Motor neuron (in vitro differentiated cells): ENCODE data around the gene PRTN3. TPM values are rescaled to one million over a fixed set of nuclear protein-coding genes. Genes with fewer than 3 reads are reported as not detected.
"Not testable (repeated sequence)": the region's sequence is repeated elsewhere in the genome, so short reads cannot be mapped to it uniquely, and the experiment has no call there.

Experiments used
- ATAC-seq, 8 experiments: fragments of 200-7000 bp; cut with Tn5 transposase; replicated peaks in 6 of 8; 2 replicates each; pipeline ENCODE4 v1.8.0; 2021; ENCODE audit warnings: mild to moderate bottlenecking in 8 of 8, moderate library complexity in 8 of 8
- H3K27ac ChIP-seq, 2 donors: fragments of 250-450 bp; sonication (Bioruptor Pico); 2 replicates each; pipeline ENCODE4 v1.9.0; 2021; ENCODE audit warnings: antibody characterized with exemption in 2 of 2, mild to moderate bottlenecking in 2 of 2, moderate library complexity in 1 of 2
- H3K4me1 ChIP-seq, 2 donors: fragments of 250-450 bp; sonication (Bioruptor Pico); replicated peaks in 1 of 2; 2 replicates each; pipeline ENCODE4 v1.6.1; 2021; ENCODE audit warnings: antibody characterized with exemption in 2 of 2, mild to moderate bottlenecking in 2 of 2, moderate library complexity in 1 of 2
- H3K4me3 ChIP-seq, 5 donors: fragments of 250-450 bp; sonication (Bioruptor Pico); 2 replicates each; pipeline ENCODE4 v1.9.0; 2021; ENCODE audit warnings: antibody characterized with exemption in 5 of 5, mild to moderate bottlenecking in 5 of 5, moderate library complexity in 4 of 5
- WGBS, 10 experiments: fragments of 450-650 bp; shearing (Covaris generic); methylation state at CpG; one replicate each; pipeline ENCODE4 v1.0.0; 2022; 5-methylcytosine and 5-hydroxymethylcytosine counted together
- in situ Hi-C, 9 experiments: fragments of 400-800 bp; cut with MboI; loops; one replicate each; pipeline ENCODE4 v1.15.0; 2021; ENCODE audit warnings: low sequenced_read_pairs in 9 of 9, low pct_unique_long_range_greater_than_20kb in 2 of 9; ENCODE audit not compliant: unreplicated experiment in 9 of 9
- total RNA-seq, 8 experiments: library from RNA; unstranded; fragments of 300-600 nt; gene quantifications; 2 replicates each; pipeline versions ENCODE4 v1.2.3 to v1.2.4, GENCODE V29; 2022

The PRTN3 gene
- total RNA-seq, 8 experiments from 2014 or later = 0.37 to 1.2 (median 0.54) TPM; not detected in 5

DNA sequence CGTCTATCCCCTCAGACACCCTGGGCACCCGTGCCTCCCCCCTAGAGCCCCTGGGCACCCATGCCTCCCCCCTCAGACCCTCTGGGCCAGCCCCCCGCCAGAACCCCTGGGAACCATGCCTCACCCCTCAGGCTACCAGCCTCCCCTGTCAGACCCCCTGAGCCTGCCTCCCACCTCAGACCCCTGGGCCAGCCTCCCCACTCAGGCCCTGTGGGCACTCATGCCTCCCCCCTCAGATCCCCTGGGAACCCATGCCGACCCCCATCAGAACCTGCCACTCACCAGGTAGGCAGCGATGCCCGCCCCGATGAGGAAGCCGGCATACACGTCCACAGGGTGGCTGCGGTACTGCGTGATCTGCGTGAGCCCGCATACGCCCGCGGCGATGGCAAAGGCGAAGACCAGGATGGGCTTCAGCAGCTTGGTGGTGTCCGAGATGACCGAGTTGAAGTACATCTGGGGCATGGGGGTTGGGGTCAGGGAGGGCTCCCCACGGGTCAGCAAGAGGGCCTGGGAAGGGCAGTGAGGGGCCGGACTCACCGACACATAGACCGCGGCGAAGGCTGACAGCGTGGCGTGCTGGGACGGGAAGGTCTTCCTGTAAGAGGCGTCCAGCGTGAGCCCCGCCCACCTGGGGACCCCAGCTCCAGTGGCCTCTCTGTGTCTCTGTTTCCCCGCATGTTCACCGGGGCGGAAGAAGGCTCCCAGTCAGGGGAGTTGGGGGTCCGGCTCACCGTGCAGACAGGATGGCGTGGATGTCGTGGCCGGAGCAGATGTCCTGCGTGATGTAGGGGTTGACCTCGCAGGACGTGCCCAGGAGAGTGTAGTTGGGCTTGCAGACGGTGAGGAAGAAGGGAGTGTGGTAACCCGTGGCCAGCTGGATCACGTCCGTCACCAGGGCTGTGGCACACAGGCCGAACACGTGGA lies 26.4 kb upstream of the PRTN3 start:
- no peaks in the 10 kb centered on the region for H3K4me1 ChIP-seq
- in situ Hi-C loops = no loop called here
- H3K4me3 ChIP-seq = no peak overlapping the region
- H3K27ac ChIP-seq = no peak overlapping the region
- WGBS, 10 experiments = 70 to 96% (median 90%) methylated on average over 2 to 9 of the region's 49 CpGs; no CpG with 5 or more reads in 6 of the 10 experiments
- peak in 7 of 8 experiments; percentile 2 to 21 (median 4) for ATAC-seq

DNA sequence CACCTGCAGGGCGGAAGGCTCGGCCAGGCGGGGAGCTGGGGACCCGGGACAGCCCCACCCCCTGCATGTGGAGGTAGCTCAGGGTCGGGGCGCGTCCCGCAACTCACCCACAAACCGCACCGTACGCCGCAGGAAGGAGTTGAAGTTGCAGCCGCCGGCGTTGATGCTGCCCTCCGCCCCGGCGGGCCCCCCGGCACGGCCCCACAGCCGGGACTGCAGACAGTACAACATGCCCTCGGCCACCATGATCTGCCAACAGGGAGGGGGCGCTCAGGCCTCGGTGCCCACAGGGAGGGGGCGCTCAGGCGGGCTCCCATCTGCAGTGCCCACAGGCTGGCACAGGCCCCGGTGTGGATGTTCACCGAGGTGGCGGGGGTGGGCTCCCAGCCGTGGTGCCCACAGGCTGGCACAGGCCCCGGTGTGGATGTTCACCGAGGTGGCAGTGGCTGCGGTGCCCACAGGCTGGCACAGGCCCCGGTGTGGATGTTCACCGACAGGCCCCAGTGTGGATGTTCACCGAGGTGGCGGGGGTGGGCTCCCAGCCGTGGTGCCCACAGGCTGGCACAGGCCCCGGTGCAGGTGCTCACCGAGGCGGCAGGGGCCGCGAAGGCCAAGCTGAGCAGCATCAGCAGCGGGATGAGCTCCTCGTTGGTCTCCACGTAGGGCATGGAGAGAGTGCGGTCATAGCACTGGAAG lies 25.6 kb upstream of the PRTN3 start:
- H3K27ac ChIP-seq = no peak overlapping the region
- 40 to 100% (median 97%) methylated on average over 1 to 6 of the region's 47 CpGs; no CpG with 5 or more reads in 7 of the 10 experiments for WGBS, 10 experiments
- peak in 7 of 8 experiments; percentile 1 to 15 (median 8) for ATAC-seq
- no peak overlapping the region for H3K4me3 ChIP-seq
- no peaks in the 10 kb centered on the region for H3K4me1 ChIP-seq
- in situ Hi-C loops = no loop called here

DNA sequence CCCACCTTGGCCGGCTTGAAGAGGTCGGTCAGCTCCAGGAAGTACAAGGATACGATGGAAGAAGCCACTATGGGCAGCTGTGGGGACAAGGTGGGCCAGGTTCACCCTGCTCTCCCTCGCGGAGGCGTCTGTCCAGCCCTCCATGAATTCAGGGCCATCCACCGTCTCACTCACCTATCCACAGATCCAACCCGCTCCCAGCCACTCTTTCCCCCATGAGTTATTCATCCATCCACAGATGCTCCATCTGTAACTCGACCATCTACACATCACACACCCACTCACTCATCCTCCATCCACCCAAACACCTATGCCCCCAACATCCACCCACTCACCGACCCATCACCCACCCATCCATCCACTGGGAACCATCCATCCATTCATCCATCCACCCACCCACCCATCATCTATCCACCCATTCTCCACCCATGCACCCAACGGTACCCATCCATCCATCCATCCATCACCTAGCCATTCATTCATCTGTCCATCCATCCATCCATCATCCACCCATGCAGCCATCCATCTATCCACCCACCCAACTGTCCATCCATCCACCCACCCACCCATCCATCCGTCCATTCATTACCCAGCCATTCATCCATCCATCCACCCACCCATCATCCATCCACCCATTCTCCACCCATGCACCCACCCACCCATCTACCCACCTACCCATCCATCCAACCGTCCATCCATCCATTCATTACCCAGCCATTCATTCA lies 24.9 kb upstream of the PRTN3 start:
- ATAC-seq = peak in 3 of 8 experiments; percentile 1 to 4 (median 3)

DNA sequence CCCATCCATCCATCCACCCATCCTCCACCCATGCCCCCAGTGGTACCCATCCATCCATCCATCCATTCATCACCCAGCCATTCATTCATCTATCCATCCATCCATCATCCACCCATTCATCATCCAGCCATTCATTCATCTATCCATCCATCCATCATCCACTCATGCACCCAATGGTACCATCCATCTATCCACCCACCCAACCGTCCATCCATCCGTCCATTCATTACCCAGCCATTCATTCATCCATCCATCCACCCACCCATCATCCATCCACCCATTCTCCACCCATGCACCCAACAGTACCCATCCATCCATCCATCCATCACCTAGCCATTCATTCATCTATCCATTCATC lies 24.3 kb upstream of the PRTN3 start:
- no peak for ATAC-seq
- Histone ChIP-seq H3K4me3 (no peak overlapping the region), H3K27ac (no peak overlapping the region), H3K4me1 (peaks cover 5 to 6% of the 10 kb centered on the region in 2 donors)
- in situ Hi-C loops = no loop called here
- WGBS, 10 experiments = 78 to 100% (median 100%) methylated on average over 2 of the region's 2 CpGs; no CpG with 5 or more reads in 4 of the 10 experiments

More for the DNA sequence above, 24.9 kb upstream of the PRTN3 start:
- no peak overlapping the region for H3K4me3 ChIP-seq
- whole genome bisulfite sequencing, 10 experiments = 80 to 100% (median 94%) methylated on average over 1 to 2 of the region's 13 CpGs; no CpG with 5 or more reads in 6 of the 10 experiments
- in situ Hi-C loops = no loop called here
- H3K4me1 ChIP-seq = peaks cover 5 to 6% of the 10 kb centered on the region in 2 donors
- no peak overlapping the region for H3K27ac ChIP-seq

DNA sequence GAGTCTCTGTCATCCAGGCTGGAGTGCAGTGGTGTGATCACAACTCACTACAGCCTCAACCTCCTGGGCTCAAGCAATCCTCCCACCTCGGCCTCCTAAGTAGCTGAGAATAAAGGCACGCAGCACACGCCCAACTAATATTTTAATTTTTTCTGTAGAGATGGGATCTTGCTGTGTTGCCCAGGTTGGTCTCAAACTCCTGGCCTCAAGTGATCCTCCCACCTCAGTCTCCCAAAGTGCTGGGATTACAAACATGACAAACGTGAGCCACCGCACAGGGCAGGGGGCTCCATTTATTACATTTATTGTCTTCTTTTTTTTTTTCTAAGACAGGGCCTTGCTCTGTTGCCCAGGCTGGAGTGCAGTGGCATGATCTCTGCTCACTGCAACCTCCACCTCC lies 20.6 kb upstream of the PRTN3 start:
- ATAC-seq, H3K27ac ChIP-seq, in situ Hi-C loops: not testable (repeated sequence)
- H3K4me3 ChIP-seq = peak overlapping the region in 1 of 5 donors; percentile 88
- H3K4me1 ChIP-seq = peaks cover 19 to 21% of the 10 kb centered on the region in 2 donors
- WGBS, 10 experiments = 60 to 72% (median 62%) methylated on average over 1 to 2 of the region's 5 CpGs; no CpG with 5 or more reads in 7 of the 10 experiments

DNA sequence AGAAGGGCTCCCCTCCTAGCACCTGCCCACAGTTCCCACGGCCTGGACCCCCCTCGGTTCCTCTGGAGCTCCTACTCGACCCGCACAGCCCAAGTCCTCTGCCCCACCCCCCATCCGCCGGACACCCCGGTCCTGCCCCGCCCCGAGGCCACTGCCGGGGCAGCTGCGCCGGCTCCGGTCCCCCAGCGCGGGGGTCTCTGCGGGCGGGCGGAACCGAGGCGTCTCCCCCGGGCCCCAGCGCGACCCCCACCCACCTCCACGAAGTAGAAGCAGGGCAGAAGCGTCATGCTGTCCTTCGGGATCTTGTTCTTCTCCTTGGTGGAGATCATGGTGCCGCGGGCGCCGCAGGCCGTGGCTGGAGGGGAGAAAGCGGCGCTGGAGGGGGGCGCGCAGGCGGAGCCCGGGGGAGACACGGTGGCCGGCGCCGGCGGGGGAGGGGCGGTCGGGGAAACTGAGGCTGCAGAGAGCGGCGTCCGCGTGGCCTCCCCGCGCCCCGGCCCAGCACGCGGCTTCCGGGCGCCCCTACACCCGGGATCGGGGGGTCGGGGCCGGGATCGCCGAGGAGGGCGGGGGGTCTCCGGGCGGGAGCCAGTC lies 19.5 kb upstream of the PRTN3 start:
- peak overlapping the region; percentile 93 to 94 for H3K27ac ChIP-seq
- no CpG with 5 or more reads among the region's 64 CpGs for WGBS, 10 experiments
- in situ Hi-C loops = no loop called here

DNA sequence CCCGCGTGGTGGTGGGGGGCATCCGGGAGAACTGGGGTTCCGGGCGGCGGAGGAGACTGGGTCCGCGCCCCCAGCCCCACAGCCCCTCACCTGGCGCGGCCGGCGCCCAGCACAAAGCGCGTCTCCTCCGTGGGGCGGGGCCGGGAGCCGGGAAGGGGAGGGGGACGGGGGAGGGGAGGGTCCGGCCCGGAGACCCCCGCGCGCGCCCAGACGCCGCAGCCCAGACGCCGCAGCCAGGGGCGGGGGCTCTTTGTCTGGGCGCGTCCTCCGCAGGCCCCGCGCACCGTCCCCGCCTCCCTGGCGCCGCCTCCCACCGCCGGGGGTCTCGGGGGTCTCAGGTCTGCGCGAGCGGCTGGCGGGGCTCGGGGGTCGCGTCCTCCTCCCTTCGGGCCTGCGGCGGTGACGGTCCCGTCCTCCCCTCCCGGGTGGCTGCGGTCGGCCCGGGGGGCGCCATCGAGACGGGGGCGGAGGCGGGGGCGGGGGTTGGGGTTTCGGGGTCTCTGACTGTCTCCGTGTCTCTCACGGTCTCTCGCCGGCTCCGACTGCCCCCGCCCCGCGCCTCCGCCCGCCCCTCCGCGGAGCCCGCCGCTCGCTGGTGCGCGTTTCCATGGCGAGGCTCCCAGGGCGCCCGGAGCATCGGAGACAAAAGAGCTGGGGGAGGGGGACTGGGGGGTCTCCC lies 18.8 kb upstream of the PRTN3 start, which contains the start of gene PLPPR3:
TSS of gene PLPPR3 (minus strand) at position 131 of the 679 bp plus-strand sequence. CDS start 396 bp downstream, outside the sequence.
- peak within 1 kb of the TSS; percentile 46 to 88 (median 75) for H3K4me3 ChIP-seq
- peak within 1 kb of the TSS; percentile 93 to 94 for H3K27ac ChIP-seq
- in situ Hi-C loops = no loop called here
- H3K4me1 ChIP-seq = peaks cover 19 to 21% of the 10 kb centered on the region in 2 donors
- WGBS, 10 experiments = no CpG with 5 or more reads among the region's 86 CpGs
- peak in 5 of 8 experiments; percentile 80 to 84 (median 83) for ATAC-seq

More for the DNA sequence above, 19.5 kb upstream of the PRTN3 start:
- peak overlapping the region; percentile 46 to 88 (median 75) for H3K4me3 ChIP-seq
- peak in 7 of 8 experiments; percentile 12 to 40 (median 28) for ATAC-seq
- peaks cover 19 to 21% of the 10 kb centered on the region in 2 donors for H3K4me1 ChIP-seq

DNA sequence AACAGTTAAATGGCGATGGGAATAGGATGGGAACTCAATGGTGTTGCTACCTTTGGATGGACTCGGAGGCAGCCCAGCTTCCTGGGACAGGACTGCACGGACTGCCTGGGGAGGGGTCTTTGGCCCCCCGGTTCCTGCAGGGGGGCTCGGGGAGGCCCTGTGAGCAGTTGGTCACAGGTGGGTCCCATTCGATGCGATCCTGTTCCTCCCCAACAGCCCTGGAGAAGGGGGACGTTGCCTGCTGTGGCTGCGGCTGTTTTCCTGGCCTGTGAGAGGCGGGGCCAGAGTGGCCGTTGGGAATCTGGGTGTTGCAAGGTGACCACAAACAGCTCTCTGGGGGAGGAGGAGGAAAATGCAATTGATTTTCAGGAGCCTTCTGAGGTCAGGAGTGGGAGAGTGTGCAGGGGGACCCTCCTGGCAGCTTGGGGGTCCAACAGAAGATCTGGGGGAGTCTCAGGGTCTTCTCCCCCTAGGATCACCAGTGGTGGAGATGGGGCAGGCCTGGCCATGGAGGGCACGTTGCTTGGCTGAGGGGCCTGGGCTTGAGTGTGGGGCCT lies 17.2 kb upstream of the PRTN3 start:
- ATAC-seq = no peak

DNA sequence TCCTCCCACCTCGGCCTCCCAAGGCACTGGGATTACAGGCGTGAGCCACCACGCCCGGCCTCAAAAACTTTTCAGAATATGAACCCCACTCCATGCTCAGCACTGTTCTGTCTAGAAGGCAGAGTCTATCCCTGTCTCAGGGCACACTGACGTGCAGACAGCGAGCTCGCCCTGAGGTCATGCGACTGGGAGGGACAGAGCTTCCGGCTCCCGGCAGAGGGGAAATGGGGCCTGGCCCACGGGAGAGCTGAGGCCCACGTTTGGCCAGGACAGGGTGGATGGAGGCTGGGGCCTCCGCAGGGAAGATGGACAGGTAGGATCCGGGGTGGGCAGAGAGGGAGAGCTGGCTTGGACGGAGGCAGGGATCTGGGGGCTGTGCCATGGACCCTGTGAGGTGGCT lies 15.9 kb upstream of the PRTN3 start:
- no peak for ATAC-seq
- in situ Hi-C loops = no loop called here
- no peak overlapping the region for H3K27ac ChIP-seq
- H3K4me1 ChIP-seq = peaks cover 19 to 21% of the 10 kb centered on the region in 2 donors
- no peak overlapping the region for H3K4me3 ChIP-seq
- WGBS, 10 experiments = 56 to 100% (median 75%) methylated on average over 1 to 8 of the region's 15 CpGs; no CpG with 5 or more reads in 6 of the 10 experiments

More for the DNA sequence above, 17.2 kb upstream of the PRTN3 start:
- Histone ChIP-seq H3K4me3 (no peak overlapping the region), H3K4me1 (peaks cover 19 to 21% of the 10 kb centered on the region in 2 donors), H3K27ac (peak overlapping the region; percentile 18 to 57)
- 17 to 100% (median 87%) methylated on average over 1 to 3 of the region's 12 CpGs; no CpG with 5 or more reads in 3 of the 10 experiments for WGBS, 10 experiments
- in situ Hi-C loops = no loop called here

DNA sequence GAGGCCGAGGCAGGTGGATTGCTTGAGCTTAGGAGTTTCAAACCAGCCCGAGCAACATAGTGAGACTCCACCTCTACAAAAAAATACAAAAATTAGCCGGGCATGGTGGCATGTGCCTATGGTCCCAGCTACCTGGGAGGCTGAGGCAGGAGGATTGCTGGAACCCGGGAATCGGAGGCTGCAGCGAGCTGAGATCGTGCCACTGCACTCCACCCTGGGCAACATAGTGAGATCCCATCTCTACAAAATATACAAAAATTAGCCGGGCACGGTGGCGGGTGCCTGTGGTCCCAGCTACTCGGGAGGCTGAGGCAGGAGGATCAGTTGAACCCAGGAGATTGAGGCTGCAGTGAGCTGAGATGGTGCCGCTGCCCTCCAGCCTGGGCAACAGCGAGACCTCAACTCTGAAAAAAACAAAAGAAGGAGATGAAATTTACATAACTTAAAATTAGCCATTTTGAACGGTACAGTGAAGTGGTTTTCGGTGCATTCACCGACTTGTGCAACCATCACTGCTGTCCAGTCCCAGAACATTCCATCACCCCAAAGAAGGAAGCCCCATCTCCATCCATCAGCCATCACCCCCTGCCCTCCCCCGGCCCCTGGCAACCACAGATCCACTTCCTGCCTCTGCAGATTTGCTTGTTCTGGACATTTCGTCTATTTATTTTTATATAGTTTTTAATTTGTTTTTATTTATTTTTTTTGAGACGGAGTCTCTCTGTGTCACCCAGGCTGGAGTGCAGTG lies 14.7 kb upstream of the PRTN3 start:
- Histone ChIP-seq H3K27ac (no peak overlapping the region), H3K4me3 (no peak overlapping the region), H3K4me1 (peaks cover 14 to 15% of the 10 kb centered on the region in 2 donors)
- WGBS, 10 experiments = 71 to 100% (median 88%) methylated on average over 1 to 12 of the region's 19 CpGs; no CpG with 5 or more reads in 3 of the 10 experiments
- ATAC-seq = no peak
- in situ Hi-C loops = no loop called here

DNA sequence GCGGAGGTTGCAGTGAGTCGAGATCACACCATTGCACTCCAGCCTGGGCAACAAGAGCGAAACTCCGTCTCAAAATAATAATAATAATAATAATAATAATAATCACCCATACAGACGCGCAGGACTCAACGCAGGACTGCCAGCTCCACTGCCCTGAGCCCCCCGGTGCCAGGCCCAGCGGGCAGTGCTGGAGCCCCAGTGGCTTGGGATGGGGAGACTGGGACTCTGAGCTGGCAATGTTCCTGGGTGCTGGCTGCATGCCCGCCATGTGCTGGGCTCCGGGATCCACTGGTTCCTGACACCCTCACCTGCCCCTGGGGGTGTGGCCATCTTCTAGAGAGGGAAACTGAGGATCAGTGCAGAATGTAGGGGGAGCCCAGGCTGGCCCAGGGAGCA lies 13.5 kb upstream of the PRTN3 start:
- Histone ChIP-seq H3K4me1 (peaks cover 14 to 15% of the 10 kb centered on the region in 2 donors), H3K27ac (no peak overlapping the region), H3K4me3 (no peak overlapping the region)
- ATAC-seq = peak in 1 of 8 experiments; percentile 13
- 91 to 100% methylated on average over 3 to 6 of the region's 11 CpGs; no CpG with 5 or more reads in 8 of the 10 experiments for WGBS, 10 experiments
- in situ Hi-C loops = no loop called here
